T47D (cell line): ENCODE measurements around the gene ERN1.
"Not testable (repeated sequence)": the region's sequence is repeated elsewhere in the genome, so short reads cannot be mapped to it uniquely, and the experiment has no call there.

Experiments used
- DNase-seq, 2 experiments: peaks; one replicate each; pipeline versions ENCODE4 v3.0.0 to v3.0.0-alpha.2; 2011 to 2012; ENCODE audit warnings: low read depth in 1 of 2, low spot score in 1 of 2
- JUND ChIP-seq: IDR thresholded peaks from 2 replicates; pipeline ENCODE4 v1.6.1; 2012; ENCODE audit warnings: low read depth
- in situ Hi-C: cut with HindIII; loops from 2 replicates; pipeline ENCODE4 v1.10.0; 2016; ENCODE audit warnings: low sequenced_read_pairs, low pct_unique_long_range_greater_than_20kb

Gene ERN1

GRCh38 chr17:64125937-64126336 lies 4.0 kb downstream of the ERN1 start:
- TF ChIP-seq JUND, result no peak
- in situ Hi-C loops, result no loop called here
- no peak for DNase-seq

GRCh38 chr17:64124609-64125008 lies 5.3 kb downstream of the ERN1 start:
- TF ChIP-seq JUND, result no peak
- in situ Hi-C loops, result no loop called here
- no peak for DNase-seq

GRCh38 chr17:64123114-64123513 lies 6.8 kb downstream of the ERN1 start:
- in situ Hi-C loops, result no loop called here
- no peak for DNase-seq
- TF ChIP-seq JUND, result no peak

- DNase-seq, result peak in 1 of 2 experiments; percentile 49
- in situ Hi-C loops, result not testable (repeated sequence)
Measured at GRCh38 chr17:64120972-64121786, 8.8 kb downstream of the ERN1 start.

- DNase-seq, result no peak
- no peak for TF ChIP-seq JUND
- in situ Hi-C loops, result no loop called here
Measured at GRCh38 chr17:64120159-64120810, 9.7 kb downstream of the ERN1 start.

GRCh38 chr17:64117981-64118979 lies 11.7 kb downstream of the ERN1 start:
- DNase-seq, result no peak
- in situ Hi-C loops, result no loop called here
- TF ChIP-seq JUND, result no peak

- no peak for TF ChIP-seq JUND
- in situ Hi-C loops, result no loop called here
- no peak for DNase-seq
Measured at GRCh38 chr17:64115822-64116534, 14.0 kb downstream of the ERN1 start.

GRCh38 chr17:64115043-64115698 lies 14.8 kb downstream of the ERN1 start:
- in situ Hi-C loops, result no loop called here
- no peak for DNase-seq
- no peak for TF ChIP-seq JUND

- TF ChIP-seq JUND, result no peak
- in situ Hi-C loops, result no loop called here
Measured at GRCh38 chr17:64113006-64113405, 16.9 kb downstream of the ERN1 start.

GRCh38 chr17:64111831-64112230 lies 18.1 kb downstream of the ERN1 start:
- DNase-seq, result no peak
- no peak for TF ChIP-seq JUND
- in situ Hi-C loops, result no loop called here

More at GRCh38 chr17:64113006-64113405, 16.9 kb downstream of the ERN1 start:
- DNase-seq, result no peak

GRCh38 chr17:64110379-64111152 lies 19.4 kb downstream of the ERN1 start:
- no peak for TF ChIP-seq JUND
- DNase-seq, result no peak
- in situ Hi-C loops, result no loop called here
